ENCODE data around the gene MYBPC3. TPM values are rescaled to one million over a fixed set of nuclear protein-coding genes. Genes with fewer than 3 reads are reported as not detected.
"Not testable (repeated sequence)": the region's sequence is repeated elsewhere in the genome, so short reads cannot be mapped to it uniquely, and the experiment has no call there.

The MYBPC3 gene
- polyA plus RNA-seq, 4 donors = 0.03 to 5.4 (median 0.04) TPM; not detected in 1

GRCh38 chr11:47316501-47316900, 36.0 kb downstream of the MYBPC3 start:
- not testable (repeated sequence) for H3K27ac ChIP-seq (ENCODE audit: low read depth in 1 of 3, low read length in 2 of 3); H3K9me3 ChIP-seq (ENCODE audit: control insufficient read depth in 2 of 2, insufficient read depth in 1 of 2, low read depth in 1 of 2, low read length in 1 of 2); H3K4me1 ChIP-seq (ENCODE audit: control insufficient read depth in 3 of 3, insufficient read depth in 2 of 3, low read depth in 1 of 3, low read length in 2 of 3); H3K27me3 ChIP-seq (ENCODE audit: control insufficient read depth in 3 of 3, insufficient read depth in 3 of 3, low read length in 3 of 3); DNase-seq; H3K4me3 ChIP-seq (ENCODE audit: low read depth in 1 of 3, low read length in 3 of 3); FAIRE-seq
- WGBS, 3 donors = 94 to 98% (median 97%) methylated on average over 8 of the region's 8 CpGs
- H3K36me3 ChIP-seq (ENCODE audit: control insufficient read depth in 3 of 3, insufficient read depth in 2 of 3, low read depth in 1 of 3, low read length in 3 of 3) = peaks cover 10 to 48% (median 16%) of the 10 kb centered on the region in 3 donors

GRCh38 chr11:47314992-47315391, 37.5 kb downstream of the MYBPC3 start:
- Histone ChIP-seq H3K4me1 (ENCODE audit: control insufficient read depth in 3 of 3, insufficient read depth in 2 of 3, low read depth in 1 of 3, low read length in 2 of 3) (no peaks in the 10 kb centered on the region), H3K27ac (ENCODE audit: low read depth in 1 of 3, low read length in 2 of 3) (no peak overlapping the region), H3K9me3 (ENCODE audit: control insufficient read depth in 2 of 2, insufficient read depth in 1 of 2, low read depth in 1 of 2, low read length in 1 of 2) (no peaks in the 10 kb centered on the region), H3K36me3 (ENCODE audit: control insufficient read depth in 3 of 3, insufficient read depth in 2 of 3, low read depth in 1 of 3, low read length in 3 of 3) (peaks cover 15 to 58% (median 19%) of the 10 kb centered on the region in 3 donors), H3K27me3 (ENCODE audit: control insufficient read depth in 3 of 3, insufficient read depth in 3 of 3, low read length in 3 of 3) (no peaks in the 10 kb centered on the region), H3K4me3 (ENCODE audit: low read depth in 1 of 3, low read length in 3 of 3) (no peak overlapping the region)
- no peak for DNase-seq
- WGBS, 3 donors = 84 to 97% (median 94%) methylated on average over 5 of the region's 5 CpGs
- no peak for FAIRE-seq

- Histone ChIP-seq H3K36me3 (ENCODE audit: control insufficient read depth in 3 of 3, insufficient read depth in 2 of 3, low read depth in 1 of 3, low read length in 3 of 3) (peaks cover 25 to 71% (median 25%) of the 10 kb centered on the region in 3 donors), H3K27ac (ENCODE audit: low read depth in 1 of 3, low read length in 2 of 3) (no peak overlapping the region), H3K4me1 (ENCODE audit: control insufficient read depth in 3 of 3, insufficient read depth in 2 of 3, low read depth in 1 of 3, low read length in 2 of 3) (no peaks in the 10 kb centered on the region), H3K4me3 (ENCODE audit: low read depth in 1 of 3, low read length in 3 of 3) (no peak overlapping the region), H3K27me3 (ENCODE audit: control insufficient read depth in 3 of 3, insufficient read depth in 3 of 3, low read length in 3 of 3) (no peaks in the 10 kb centered on the region), H3K9me3 (ENCODE audit: control insufficient read depth in 2 of 2, insufficient read depth in 1 of 2, low read depth in 1 of 2, low read length in 1 of 2) (peaks cover 0 to 5% of the 10 kb centered on the region in 2 donors)
- WGBS, 3 donors = 69 to 86% (median 78%) methylated on average over 6 of the region's 6 CpGs
- FAIRE-seq (no peak), DNase-seq (peak; percentile 9 to 66)
These were observed 44.3 kb downstream of the MYBPC3 start for GRCh38 chr11:47308050-47308823.

GRCh38 chr11:47306484-47306844, 46.0 kb downstream of the MYBPC3 start:
- no peaks in the 10 kb centered on the region for H3K4me1 ChIP-seq (ENCODE audit: control insufficient read depth in 3 of 3, insufficient read depth in 2 of 3, low read depth in 1 of 3, low read length in 2 of 3)
- H3K27ac ChIP-seq (ENCODE audit: low read depth in 1 of 3, low read length in 2 of 3) = no peak overlapping the region
- H3K9me3 ChIP-seq (ENCODE audit: control insufficient read depth in 2 of 2, insufficient read depth in 1 of 2, low read depth in 1 of 2, low read length in 1 of 2) = peaks cover 0 to 11% of the 10 kb centered on the region in 2 donors
- H3K27me3 ChIP-seq (ENCODE audit: control insufficient read depth in 3 of 3, insufficient read depth in 3 of 3, low read length in 3 of 3) = no peaks in the 10 kb centered on the region
- WGBS, 3 donors = 83 to 100% (median 90%) methylated on average over 1 of the region's 1 CpG
- peaks cover 17 to 65% (median 20%) of the 10 kb centered on the region in 3 donors for H3K36me3 ChIP-seq (ENCODE audit: control insufficient read depth in 3 of 3, insufficient read depth in 2 of 3, low read depth in 1 of 3, low read length in 3 of 3)
- no peak overlapping the region for H3K4me3 ChIP-seq (ENCODE audit: low read depth in 1 of 3, low read length in 3 of 3)
- FAIRE-seq (no peak), DNase-seq (no peak)

GRCh38 chr11:47305734-47306483, 46.6 kb downstream of the MYBPC3 start:
- Histone ChIP-seq H3K9me3 (ENCODE audit: control insufficient read depth in 2 of 2, insufficient read depth in 1 of 2, low read depth in 1 of 2, low read length in 1 of 2) (peaks cover 0 to 11% of the 10 kb centered on the region in 2 donors), H3K36me3 (ENCODE audit: control insufficient read depth in 3 of 3, insufficient read depth in 2 of 3, low read depth in 1 of 3, low read length in 3 of 3) (peaks cover 15 to 68% (median 15%) of the 10 kb centered on the region in 3 donors), H3K4me1 (ENCODE audit: control insufficient read depth in 3 of 3, insufficient read depth in 2 of 3, low read depth in 1 of 3, low read length in 2 of 3) (no peaks in the 10 kb centered on the region), H3K27me3 (ENCODE audit: control insufficient read depth in 3 of 3, insufficient read depth in 3 of 3, low read length in 3 of 3) (no peaks in the 10 kb centered on the region), H3K4me3 (ENCODE audit: low read depth in 1 of 3, low read length in 3 of 3) (no peak overlapping the region), H3K27ac (ENCODE audit: low read depth in 1 of 3, low read length in 2 of 3) (no peak overlapping the region)
- FAIRE-seq = no peak
- DNase-seq = no peak
- WGBS, 3 donors = 94 to 100% (median 95%) methylated on average over 3 of the region's 3 CpGs

GRCh38 chr11:47302853-47303252, 49.6 kb downstream of the MYBPC3 start:
- no peak overlapping the region for H3K4me3 ChIP-seq (ENCODE audit: low read depth in 1 of 3, low read length in 3 of 3)
- DNase-seq = no peak
- no peaks in the 10 kb centered on the region for H3K27me3 ChIP-seq (ENCODE audit: control insufficient read depth in 3 of 3, insufficient read depth in 3 of 3, low read length in 3 of 3)
- WGBS, 3 donors = 92 to 100% (median 98%) methylated on average over 1 of the region's 1 CpG
- H3K9me3 ChIP-seq (ENCODE audit: control insufficient read depth in 2 of 2, insufficient read depth in 1 of 2, low read depth in 1 of 2, low read length in 1 of 2) = peaks cover 0 to 20% of the 10 kb centered on the region in 2 donors
- H3K36me3 ChIP-seq (ENCODE audit: control insufficient read depth in 3 of 3, insufficient read depth in 2 of 3, low read depth in 1 of 3, low read length in 3 of 3) = peaks cover 15 to 59% (median 16%) of the 10 kb centered on the region in 3 donors
- no peaks in the 10 kb centered on the region for H3K4me1 ChIP-seq (ENCODE audit: control insufficient read depth in 3 of 3, insufficient read depth in 2 of 3, low read depth in 1 of 3, low read length in 2 of 3)
- H3K27ac ChIP-seq (ENCODE audit: low read depth in 1 of 3, low read length in 2 of 3) = no peak overlapping the region
- FAIRE-seq = no peak

- Histone ChIP-seq H3K27ac (ENCODE audit: low read depth in 1 of 3, low read length in 2 of 3) (no peak overlapping the region), H3K4me1 (ENCODE audit: control insufficient read depth in 3 of 3, insufficient read depth in 2 of 3, low read depth in 1 of 3, low read length in 2 of 3) (no peaks in the 10 kb centered on the region)
- DNase-seq = no peak
These were observed 53.4 kb downstream of the MYBPC3 start for GRCh38 chr11:47299078-47299477.

GRCh38 chr11:47296045-47296444, 56.5 kb downstream of the MYBPC3 start:
- Histone ChIP-seq H3K9me3 (ENCODE audit: control insufficient read depth in 2 of 2, insufficient read depth in 1 of 2, low read depth in 1 of 2, low read length in 1 of 2) (peaks cover 0 to 9% of the 10 kb centered on the region in 2 donors), H3K36me3 (ENCODE audit: control insufficient read depth in 3 of 3, insufficient read depth in 2 of 3, low read depth in 1 of 3, low read length in 3 of 3) (peaks cover 39 to 61% (median 40%) of the 10 kb centered on the region in 3 donors), H3K4me1 (ENCODE audit: control insufficient read depth in 3 of 3, insufficient read depth in 2 of 3, low read depth in 1 of 3, low read length in 2 of 3) (no peaks in the 10 kb centered on the region), H3K4me3 (ENCODE audit: low read depth in 1 of 3, low read length in 3 of 3) (no peak overlapping the region), H3K27me3 (ENCODE audit: control insufficient read depth in 3 of 3, insufficient read depth in 3 of 3, low read length in 3 of 3) (no peaks in the 10 kb centered on the region), H3K27ac (ENCODE audit: low read depth in 1 of 3, low read length in 2 of 3) (no peak overlapping the region)
- FAIRE-seq (no peak), DNase-seq (no peak)
- WGBS, 3 donors = 91 to 96% (median 95%) methylated on average over 4 of the region's 4 CpGs

More at GRCh38 chr11:47299078-47299477, 53.4 kb downstream of the MYBPC3 start:
- no peak for FAIRE-seq
- H3K27me3 ChIP-seq (ENCODE audit: control insufficient read depth in 3 of 3, insufficient read depth in 3 of 3, low read length in 3 of 3) = no peaks in the 10 kb centered on the region
- peaks cover 0 to 20% of the 10 kb centered on the region in 2 donors for H3K9me3 ChIP-seq (ENCODE audit: control insufficient read depth in 2 of 2, insufficient read depth in 1 of 2, low read depth in 1 of 2, low read length in 1 of 2)
- WGBS, 3 donors = 97 to 98% (median 98%) methylated on average over 3 of the region's 3 CpGs
- H3K36me3 ChIP-seq (ENCODE audit: control insufficient read depth in 3 of 3, insufficient read depth in 2 of 3, low read depth in 1 of 3, low read length in 3 of 3) = peaks cover 19 to 56% (median 28%) of the 10 kb centered on the region in 3 donors
- H3K4me3 ChIP-seq (ENCODE audit: low read depth in 1 of 3, low read length in 3 of 3) = no peak overlapping the region

Measured in small intestine (tissue), 7 donors.